ENCODE data around the gene SLAMF9.

SLAMF9 gene

DNA sequence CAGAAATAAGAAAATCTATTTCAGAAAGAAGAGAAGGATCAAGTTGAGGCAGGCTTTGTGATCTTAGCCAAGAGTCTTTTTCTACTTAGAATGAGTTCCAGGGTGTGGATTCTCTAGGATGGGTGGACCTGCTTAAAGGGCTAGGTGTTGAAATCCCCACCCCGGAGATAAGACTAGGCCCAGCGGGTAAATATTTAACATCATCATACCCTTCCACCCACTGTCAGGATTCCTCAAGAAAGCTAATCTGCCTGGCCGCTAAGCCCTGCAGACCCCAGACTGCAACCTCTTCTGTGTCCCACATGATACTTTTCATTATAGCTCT lies 14.4 kb downstream of the SLAMF9 start:
- no peak for TF ChIP-seq TAF1 (IDR thresholded peaks at IDR 0.05; ENCODE audit: low read depth)
- TF ChIP-seq, protein P1, sequence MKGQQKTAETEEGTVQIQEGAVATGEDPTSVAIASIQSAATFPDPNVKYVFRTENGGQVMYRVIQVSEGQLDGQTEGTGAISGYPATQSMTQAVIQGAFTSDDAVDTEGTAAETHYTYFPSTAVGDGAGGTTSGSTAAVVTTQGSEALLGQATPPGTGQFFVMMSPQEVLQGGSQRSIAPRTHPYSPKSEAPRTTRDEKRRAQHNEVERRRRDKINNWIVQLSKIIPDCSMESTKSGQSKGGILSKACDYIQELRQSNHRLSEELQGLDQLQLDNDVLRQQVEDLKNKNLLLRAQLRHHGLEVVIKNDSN (IDR thresholded peaks at IDR 0.05) = no peak
- no peak for TF ChIP-seq FOXM1 (IDR thresholded peaks at IDR 0.05; ENCODE audit: borderline replicate concordance, low read depth)
- TF ChIP-seq RAD21 (IDR thresholded peaks at IDR 0.05; ENCODE audit: low read depth) = no peak
- TF ChIP-seq TEAD4 (IDR thresholded peaks at IDR 0.05) = no peak
- TF ChIP-seq EP300 (IDR thresholded peaks at IDR 0.05; ENCODE audit: borderline replicate concordance) = no peak
- TF ChIP-seq CEBPB (IDR thresholded peaks at IDR 0.05) = no peak

DNA sequence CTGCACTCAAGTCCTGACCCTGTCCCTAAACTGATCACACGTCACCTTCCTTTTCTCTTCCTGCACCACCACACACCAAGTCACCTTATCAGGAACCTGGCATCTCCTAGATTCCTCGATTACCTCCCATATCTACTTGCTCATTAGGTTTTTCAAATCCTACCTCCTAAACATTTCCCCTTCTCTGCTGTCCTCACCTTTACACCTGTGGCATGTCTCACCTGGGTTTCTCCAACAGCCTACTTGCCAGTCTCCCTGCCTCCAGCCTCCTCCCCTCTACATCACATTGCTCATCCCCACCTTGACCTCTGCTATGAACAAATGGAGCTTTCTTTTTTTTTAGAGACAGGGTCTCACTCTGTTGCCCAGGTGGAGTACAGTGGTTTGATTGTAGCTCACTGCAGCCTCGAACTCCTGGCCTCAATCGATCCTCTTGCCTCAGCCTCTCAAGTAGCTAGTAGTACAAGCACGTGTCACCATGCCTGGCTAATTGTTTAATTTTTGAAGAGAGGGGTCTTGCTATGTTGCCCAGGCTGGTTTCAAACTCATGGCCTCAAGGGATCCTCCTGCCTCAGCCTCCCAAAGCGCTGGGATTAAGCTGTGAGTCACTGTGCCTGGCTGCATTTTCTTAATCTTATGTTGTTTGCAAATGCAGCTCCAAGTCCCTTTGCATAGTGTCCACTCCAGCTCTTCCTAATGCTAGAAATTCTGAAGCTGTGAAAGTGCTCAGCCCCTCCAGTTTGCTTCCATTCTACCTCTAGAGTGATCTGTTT lies 14.9 kb downstream of the SLAMF9 start:
- TF ChIP-seq FOXM1 (IDR thresholded peaks at IDR 0.05; ENCODE audit: borderline replicate concordance, low read depth) = no peak
- no peak for TF ChIP-seq YY1 (IDR thresholded peaks at IDR 0.05; ENCODE audit: low read depth)
- no peak for TF ChIP-seq TAF1 (IDR thresholded peaks at IDR 0.05; ENCODE audit: low read depth)
- TF ChIP-seq TEAD4 (IDR thresholded peaks at IDR 0.05) = no peak
- TF ChIP-seq CEBPB (IDR thresholded peaks at IDR 0.05) = no peak
- TF ChIP-seq, protein P1 (IDR thresholded peaks at IDR 0.05) = no peak
- TF ChIP-seq EP300 (IDR thresholded peaks at IDR 0.05; ENCODE audit: borderline replicate concordance) = no peak
- TF ChIP-seq, protein P2, sequence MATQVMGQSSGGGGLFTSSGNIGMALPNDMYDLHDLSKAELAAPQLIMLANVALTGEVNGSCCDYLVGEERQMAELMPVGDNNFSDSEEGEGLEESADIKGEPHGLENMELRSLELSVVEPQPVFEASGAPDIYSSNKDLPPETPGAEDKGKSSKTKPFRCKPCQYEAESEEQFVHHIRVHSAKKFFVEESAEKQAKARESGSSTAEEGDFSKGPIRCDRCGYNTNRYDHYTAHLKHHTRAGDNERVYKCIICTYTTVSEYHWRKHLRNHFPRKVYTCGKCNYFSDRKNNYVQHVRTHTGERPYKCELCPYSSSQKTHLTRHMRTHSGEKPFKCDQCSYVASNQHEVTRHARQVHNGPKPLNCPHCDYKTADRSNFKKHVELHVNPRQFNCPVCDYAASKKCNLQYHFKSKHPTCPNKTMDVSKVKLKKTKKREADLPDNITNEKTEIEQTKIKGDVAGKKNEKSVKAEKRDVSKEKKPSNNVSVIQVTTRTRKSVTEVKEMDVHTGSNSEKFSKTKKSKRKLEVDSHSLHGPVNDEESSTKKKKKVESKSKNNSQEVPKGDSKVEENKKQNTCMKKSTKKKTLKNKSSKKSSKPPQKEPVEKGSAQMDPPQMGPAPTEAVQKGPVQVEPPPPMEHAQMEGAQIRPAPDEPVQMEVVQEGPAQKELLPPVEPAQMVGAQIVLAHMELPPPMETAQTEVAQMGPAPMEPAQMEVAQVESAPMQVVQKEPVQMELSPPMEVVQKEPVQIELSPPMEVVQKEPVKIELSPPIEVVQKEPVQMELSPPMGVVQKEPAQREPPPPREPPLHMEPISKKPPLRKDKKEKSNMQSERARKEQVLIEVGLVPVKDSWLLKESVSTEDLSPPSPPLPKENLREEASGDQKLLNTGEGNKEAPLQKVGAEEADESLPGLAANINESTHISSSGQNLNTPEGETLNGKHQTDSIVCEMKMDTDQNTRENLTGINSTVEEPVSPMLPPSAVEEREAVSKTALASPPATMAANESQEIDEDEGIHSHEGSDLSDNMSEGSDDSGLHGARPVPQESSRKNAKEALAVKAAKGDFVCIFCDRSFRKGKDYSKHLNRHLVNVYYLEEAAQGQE (IDR thresholded peaks at IDR 0.05; ENCODE audit: low read depth) = no peak
- TF ChIP-seq EGR1 (IDR thresholded peaks at IDR 0.05) = no peak
- no peak for TF ChIP-seq TCF12 (IDR thresholded peaks at IDR 0.05; ENCODE audit: low read depth)
- TF ChIP-seq, protein P3, sequence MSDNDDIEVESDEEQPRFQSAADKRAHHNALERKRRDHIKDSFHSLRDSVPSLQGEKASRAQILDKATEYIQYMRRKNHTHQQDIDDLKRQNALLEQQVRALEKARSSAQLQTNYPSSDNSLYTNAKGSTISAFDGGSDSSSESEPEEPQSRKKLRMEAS (IDR thresholded peaks at IDR 0.05) = no peak
- TF ChIP-seq ZBTB7A (IDR thresholded peaks at IDR 0.05; ENCODE audit: low read depth) = no peak
- TF ChIP-seq CREB1 (IDR thresholded peaks at IDR 0.05; ENCODE audit: low read depth) = no peak
- TF ChIP-seq NFIC (IDR thresholded peaks at IDR 0.05) = no peak
- TF ChIP-seq RAD21 (IDR thresholded peaks at IDR 0.05; ENCODE audit: low read depth) = no peak

DNA sequence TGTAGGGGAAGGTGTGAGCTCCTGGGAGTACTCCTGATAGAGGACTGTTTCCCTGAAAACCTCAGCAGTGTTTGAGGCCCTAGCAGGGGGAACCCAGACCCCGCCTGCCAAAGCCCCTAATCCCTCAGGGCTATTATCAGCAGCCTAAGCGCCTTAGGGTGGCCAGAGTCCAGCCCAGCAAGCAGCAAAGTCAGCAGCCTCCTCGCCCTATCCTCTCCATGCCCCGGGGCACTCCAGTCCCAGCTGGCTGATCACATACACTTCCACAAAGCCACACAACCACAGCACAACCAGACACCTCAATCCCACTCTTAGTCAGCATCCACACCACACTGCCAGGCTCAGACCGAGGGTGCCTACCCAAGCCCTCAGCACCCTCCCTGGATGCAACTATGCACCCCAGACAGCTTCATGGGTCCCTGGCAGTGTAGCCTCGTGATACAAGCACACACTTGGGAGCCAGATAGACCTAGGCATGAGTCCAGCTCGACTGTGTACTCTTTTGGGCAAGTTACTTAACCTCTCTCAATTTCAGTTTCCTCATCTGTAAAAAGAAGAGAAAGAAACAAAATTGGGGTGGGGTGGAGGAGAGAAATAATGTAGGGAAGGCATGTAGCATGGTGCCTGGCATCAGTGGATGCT lies 15.7 kb downstream of the SLAMF9 start:
- TF ChIP-seq, protein P1 (IDR thresholded peaks at IDR 0.05) = no peak
- TF ChIP-seq CREB1 (IDR thresholded peaks at IDR 0.05; ENCODE audit: low read depth) (no peak), EP300 (IDR thresholded peaks at IDR 0.05; ENCODE audit: borderline replicate concordance) (no peak), NFIC (IDR thresholded peaks at IDR 0.05) (no peak), TEAD4 (IDR thresholded peaks at IDR 0.05) (no peak), ZBTB7A (IDR thresholded peaks at IDR 0.05; ENCODE audit: low read depth) (no peak), CEBPB (IDR thresholded peaks at IDR 0.05) (no peak), EGR1 (IDR thresholded peaks at IDR 0.05) (no peak), TCF12 (IDR thresholded peaks at IDR 0.05; ENCODE audit: low read depth) (no peak), TAF1 (IDR thresholded peaks at IDR 0.05; ENCODE audit: low read depth) (no peak), RAD21 (IDR thresholded peaks at IDR 0.05; ENCODE audit: low read depth) (no peak), FOXM1 (IDR thresholded peaks at IDR 0.05; ENCODE audit: borderline replicate concordance, low read depth) (no peak), YY1 (IDR thresholded peaks at IDR 0.05; ENCODE audit: low read depth) (no peak)
- TF ChIP-seq, protein P3 (IDR thresholded peaks at IDR 0.05) = no peak
- TF ChIP-seq, protein P2 (IDR thresholded peaks at IDR 0.05; ENCODE audit: low read depth) = no peak

DNA sequence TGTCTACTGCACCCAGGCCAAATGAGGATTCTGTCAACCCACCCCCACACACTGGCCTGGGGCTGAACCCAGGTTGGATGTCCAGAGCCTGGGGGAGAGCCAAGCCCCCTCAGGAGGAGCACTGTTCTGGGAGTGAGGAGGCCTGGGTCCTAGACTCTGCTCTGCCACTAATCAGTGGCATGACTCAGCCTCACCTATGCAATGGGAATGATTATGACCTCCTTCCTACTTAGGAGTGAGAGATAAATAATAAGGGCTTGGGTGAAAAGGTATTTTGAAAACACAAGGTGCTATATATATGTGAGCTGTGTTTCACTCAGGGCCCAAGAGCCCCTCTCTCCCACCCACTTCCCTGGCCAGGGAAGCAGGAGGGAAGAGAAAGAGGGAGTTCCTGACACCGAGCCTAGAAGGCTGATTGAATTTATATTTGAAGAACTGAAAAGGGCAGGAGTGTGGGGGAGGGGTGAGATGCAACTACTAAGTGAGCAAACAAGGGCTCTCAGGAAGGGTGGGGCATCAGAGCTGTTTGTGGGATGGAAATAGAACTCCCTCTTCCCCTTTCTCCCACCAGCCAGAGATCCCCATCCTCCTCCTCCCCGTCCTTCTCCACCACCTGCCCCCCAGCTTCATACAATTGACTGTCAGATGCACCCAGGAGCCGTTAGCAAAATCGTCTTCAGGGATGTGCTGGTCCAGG lies 16.8 kb downstream of the SLAMF9 start:
- no peak for TF ChIP-seq ZBTB7A (IDR thresholded peaks at IDR 0.05; ENCODE audit: low read depth)
- TF ChIP-seq EP300 (IDR thresholded peaks at IDR 0.05; ENCODE audit: borderline replicate concordance) = no peak
- TF ChIP-seq TAF1 (IDR thresholded peaks at IDR 0.05; ENCODE audit: low read depth) = no peak
- TF ChIP-seq RAD21 (IDR thresholded peaks at IDR 0.05; ENCODE audit: low read depth) = no peak

Measured in Ishikawa (cell line).